ENCODE measurements around the gene DUOXA2.

DUOXA2 gene

GRCh38 chr15:45128971-45129639, 15.0 kb downstream of the DUOXA2 start:
- TF ChIP-seq CTCF (IDR thresholded peaks at IDR 0.05; ENCODE audit: control insufficient read depth, extremely low read depth, insufficient read depth) = no peak
- DNase-seq (ENCODE audit: low read depth) = no peak
- no peak overlapping the region for H3K4me3 ChIP-seq (ENCODE audit: low read depth, low read length)

- no peak for TF ChIP-seq CTCF (IDR thresholded peaks at IDR 0.05; ENCODE audit: control insufficient read depth, extremely low read depth, insufficient read depth)
- no peak within 1 kb of the TSS for H3K4me3 ChIP-seq (ENCODE audit: low read depth, low read length)
- DNase-seq (ENCODE audit: low read depth) = no peak
Measured at GRCh38 chr15:45129651-45130129, 15.6 kb downstream of the DUOXA2 start, which contains the start of the genes DUOX1 and DUOXA1. TSS of gene DUOX1 (plus strand) at chr15:45129994. CDS start at chr15:45131967, 1,973 bp downstream. TSS of gene DUOXA1 (minus strand) at chr15:45129879. CDS start at chr15:45123014, 6,865 bp downstream.

- TF ChIP-seq CTCF (IDR thresholded peaks at IDR 0.05; ENCODE audit: control insufficient read depth, extremely low read depth, insufficient read depth) = no peak
- H3K4me3 ChIP-seq (ENCODE audit: low read depth, low read length) = no peak overlapping the region
- no peak for DNase-seq (ENCODE audit: low read depth)
Measured at GRCh38 chr15:45130291-45131000, 16.3 kb downstream of the DUOXA2 start.

GRCh38 chr15:45131510-45131909, 17.4 kb downstream of the DUOXA2 start:
- no peak overlapping the region for H3K4me3 ChIP-seq (ENCODE audit: low read depth, low read length)
- DNase-seq (ENCODE audit: low read depth) = no peak
- TF ChIP-seq CTCF (IDR thresholded peaks at IDR 0.05; ENCODE audit: control insufficient read depth, extremely low read depth, insufficient read depth) = no peak

- no peak for DNase-seq (ENCODE audit: low read depth)
- no peak for TF ChIP-seq CTCF (IDR thresholded peaks at IDR 0.05; ENCODE audit: control insufficient read depth, extremely low read depth, insufficient read depth)
- no peak overlapping the region for H3K4me3 ChIP-seq (ENCODE audit: low read depth, low read length)
Measured at GRCh38 chr15:45132844-45133560, 18.9 kb downstream of the DUOXA2 start.

- no peak for TF ChIP-seq CTCF (IDR thresholded peaks at IDR 0.05; ENCODE audit: control insufficient read depth, extremely low read depth, insufficient read depth)
- no peak overlapping the region for H3K4me3 ChIP-seq (ENCODE audit: low read depth, low read length)
- DNase-seq (ENCODE audit: low read depth) = no peak
Measured at GRCh38 chr15:45133561-45133920, 19.4 kb downstream of the DUOXA2 start.

All from LNCaP clone FGC (cell line).